IPS DF 4.7 (cell line): Measurements from ENCODE around the gene COL5A1.

Source experiments
- DNase-seq: peaks from one replicate; pipeline ENCODE4 v3.0.0-alpha.2; 2013; ENCODE audit warnings: low spot score; ENCODE audit errors: extremely low read depth

Gene COL5A1

GRCh38 chr9:134606951-134607731, 34.5 kb upstream of the COL5A1 start:
- DNase-seq: no peak

GRCh38 chr9:134607971-134608370, 33.6 kb upstream of the COL5A1 start:
- no peak for DNase-seq

- no peak for DNase-seq
Observed at GRCh38 chr9:134611046-134611445, 30.6 kb upstream of the COL5A1 start.

GRCh38 chr9:134612309-134612708, 29.3 kb upstream of the COL5A1 start:
- no peak for DNase-seq

GRCh38 chr9:134612715-134613114, 28.9 kb upstream of the COL5A1 start:
- DNase-seq: no peak

- DNase-seq: no peak
Observed at GRCh38 chr9:134614256-134614655, 27.3 kb upstream of the COL5A1 start.

- DNase-seq: no peak
Observed at GRCh38 chr9:134616341-134616740, 25.3 kb upstream of the COL5A1 start.

GRCh38 chr9:134617246-134617645, 24.4 kb upstream of the COL5A1 start:
- no peak for DNase-seq

- DNase-seq: no peak
Observed at GRCh38 chr9:134617836-134618162, 23.8 kb upstream of the COL5A1 start.

GRCh38 chr9:134618163-134618832, 23.3 kb upstream of the COL5A1 start:
- no peak for DNase-seq

GRCh38 chr9:134618833-134619447, 22.7 kb upstream of the COL5A1 start:
- no peak for DNase-seq

GRCh38 chr9:134619448-134619982, 22.1 kb upstream of the COL5A1 start:
- DNase-seq: no peak

- DNase-seq: no peak
Observed at GRCh38 chr9:134619983-134620661, 21.5 kb upstream of the COL5A1 start.

GRCh38 chr9:134620751-134621557, 20.6 kb upstream of the COL5A1 start:
- DNase-seq: no peak

GRCh38 chr9:134621558-134622110, 20.0 kb upstream of the COL5A1 start:
- DNase-seq: no peak

- no peak for DNase-seq
Observed at GRCh38 chr9:134622896-134623257, 18.7 kb upstream of the COL5A1 start.

GRCh38 chr9:134623258-134624066, 18.1 kb upstream of the COL5A1 start:
- no peak for DNase-seq

- no peak for DNase-seq
Observed at GRCh38 chr9:134624137-134624591, 17.4 kb upstream of the COL5A1 start.

GRCh38 chr9:134624621-134625181, 16.9 kb upstream of the COL5A1 start:
- no peak for DNase-seq
